Adrenal gland (tissue), 12 donors: Measurements from ENCODE around the gene HPCAL4. TPM values are rescaled to one million over a fixed set of nuclear protein-coding genes. Genes with fewer than 3 reads are reported as not detected.

Experiments
- DNase-seq, 7 donors: peaks; one replicate each; pipeline ENCODE4 v3.0.0-alpha.2; 2019 to 2020
- H3K27ac ChIP-seq, 5 donors: fragments of 200-600 bp; sonication (generic) in 4 of 5; 1 replicate in 3 of 5; 2 replicates in 2 of 5; pipeline versions ENCODE4 v1.5.1 to v1.8.0; 2016 to 2020; ENCODE audit warnings: mild to moderate bottlenecking in 1 of 5
- H3K27me3 ChIP-seq: fragments of 200-600 bp; 2 replicates; pipeline ENCODE4 v1.8.0; 2021
- H3K36me3 ChIP-seq, 2 donors: fragments of 200-600 bp; replicated peaks in 1 of 2; 1 replicate in 1 of 2; 2 replicates in 1 of 2; pipeline versions ENCODE4 v1.5.1 to v1.8.0; 2018 to 2022
- H3K4me1 ChIP-seq, 2 donors: fragments of 200-600 bp; replicated peaks in 1 of 2; 1 replicate in 1 of 2; 2 replicates in 1 of 2; pipeline versions ENCODE4 v1.5.1 to v1.8.0; 2018 to 2021
- H3K4me3 ChIP-seq, 4 donors: fragments of 200-600 bp; sonication (generic) in 3 of 4; one replicate each; pipeline ENCODE4 v1.5.1; 2016 to 2018
- H3K9me3 ChIP-seq, 3 donors: fragments of 200-600 bp; sonication (generic) in 1 of 3; replicated peaks in 1 of 3; 1 replicate in 2 of 3; 2 replicates in 1 of 3; pipeline versions ENCODE4 v1.5.1 to v1.8.0; 2016 to 2021
- POLR2A ChIP-seq, 2 donors: fragments of 450-650 bp; IDR thresholded peaks; one replicate each; pipeline ENCODE4 v1.6.1; 2017; ENCODE audit warnings: antibody characterized with exemption in 2 of 2, mild to moderate bottlenecking in 2 of 2, moderate library complexity in 1 of 2
- WGBS, 4 donors: extraction: QIAGEN DNeasy Blood & Tissue Kit in 2 of 4; methylation state at CpG; one replicate each; pipeline versions ENCODE4 v1.1.5 to v1.1.7; 2013 to 2017; 5-methylcytosine and 5-hydroxymethylcytosine counted together
- intact Hi-C, 2 donors: fragments of 100-400 bp; cut with DNase I; formaldehyde crosslinking; loops; one replicate each; pipeline versions ENCODE4 v1.14.1 to v1.15.0; 2022 to 2023
- polyA plus RNA-seq, 3 donors: library from polyadenylated mRNA; stranded (reverse); fragments of 200-250 nt in 2 of 3; fragments of 350-450 nt in 1 of 3; fragmentation: Illumina TruSeq in 1 of 3; extraction: RNeasy Lipid Tissue Mini Kit (QIAGEN cat#74804) in 1 of 3; gene quantifications; one replicate each; pipeline ENCODE4 v1.2.3, GENCODE V29; 2013 to 2014
- total RNA-seq, 9 donors: library from RNA; depleted of rRNA in 4 of 9; stranded (reverse); fragments of >200 nt in 4 of 9; fragments of 120-200 nt in 1 of 9; fragmentation: NEBNext Ultra II Directional in 1 of 9; extraction: Animal tissue kit (Norgen Biotek cat#: 25700) in 1 of 9; gene quantifications; one replicate each; pipeline versions ENCODE4 v1.1.0 to v1.2.4, GENCODE V29; 2013 to 2023
- TF ChIP-seq, protein P1 (sequence below), 6 experiments: fragments of 450-650 bp in 4 of 6; fragments of 200-600 bp in 2 of 6; sonication (generic) in 1 of 6; IDR thresholded peaks; 1 replicate in 5 of 6; 2 replicates in 1 of 6; pipeline versions ENCODE4 v1.5.1 to v1.8.0; 2016 to 2021; ENCODE audit warnings: antibody characterized with exemption in 6 of 6, mild to moderate bottlenecking in 2 of 6, moderate library complexity in 1 of 6
- donor health status: healthy with polysubstance abuse.
- donor health status: Bipolar disorder and iron deficiency.
- donor health status: DM: yes; HTN: yes; CAD: no.
- donor health status: DM: no; HTN: no; CAD: no.
- donor health status: DM: no; HTN: no; CAD: no.
- donor health status: DM: yes; HTN: yes; CAD: no.

HPCAL4 gene
- total and polyA plus RNA-seq, 12 donors = 0.42 to 9.9 (median 3.4) TPM; not detected in 4

DNA sequence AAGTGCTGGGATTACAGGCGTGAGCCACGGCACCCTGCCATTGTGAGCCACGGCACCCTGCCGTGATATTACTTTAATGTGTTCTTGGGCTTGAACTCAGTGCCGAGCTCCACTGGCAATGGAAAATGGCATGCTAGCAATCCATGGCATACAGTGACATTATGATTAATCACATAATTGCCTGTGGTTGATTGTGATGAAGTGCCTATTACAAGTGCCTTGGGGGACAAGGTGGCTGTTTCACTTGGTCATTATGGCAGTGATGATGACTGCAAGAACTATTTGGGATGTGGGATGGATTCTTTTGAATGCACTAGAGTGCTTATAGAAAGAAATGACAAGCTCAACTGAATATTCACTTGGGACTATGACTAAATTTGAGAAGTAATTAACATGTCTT, 22.3 kb upstream of the HPCAL4 start:
- TF ChIP-seq, protein P1, sequence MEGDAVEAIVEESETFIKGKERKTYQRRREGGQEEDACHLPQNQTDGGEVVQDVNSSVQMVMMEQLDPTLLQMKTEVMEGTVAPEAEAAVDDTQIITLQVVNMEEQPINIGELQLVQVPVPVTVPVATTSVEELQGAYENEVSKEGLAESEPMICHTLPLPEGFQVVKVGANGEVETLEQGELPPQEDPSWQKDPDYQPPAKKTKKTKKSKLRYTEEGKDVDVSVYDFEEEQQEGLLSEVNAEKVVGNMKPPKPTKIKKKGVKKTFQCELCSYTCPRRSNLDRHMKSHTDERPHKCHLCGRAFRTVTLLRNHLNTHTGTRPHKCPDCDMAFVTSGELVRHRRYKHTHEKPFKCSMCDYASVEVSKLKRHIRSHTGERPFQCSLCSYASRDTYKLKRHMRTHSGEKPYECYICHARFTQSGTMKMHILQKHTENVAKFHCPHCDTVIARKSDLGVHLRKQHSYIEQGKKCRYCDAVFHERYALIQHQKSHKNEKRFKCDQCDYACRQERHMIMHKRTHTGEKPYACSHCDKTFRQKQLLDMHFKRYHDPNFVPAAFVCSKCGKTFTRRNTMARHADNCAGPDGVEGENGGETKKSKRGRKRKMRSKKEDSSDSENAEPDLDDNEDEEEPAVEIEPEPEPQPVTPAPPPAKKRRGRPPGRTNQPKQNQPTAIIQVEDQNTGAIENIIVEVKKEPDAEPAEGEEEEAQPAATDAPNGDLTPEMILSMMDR (IDR thresholded peaks at IDR 0.05) = no peak
- no peak for TF ChIP-seq POLR2A (IDR thresholded peaks at IDR 0.05)
- H3K9me3 ChIP-seq = no peaks in the 10 kb centered on the region
- no peaks in the 10 kb centered on the region for H3K36me3 ChIP-seq
- no peaks in the 10 kb centered on the region for H3K4me1 ChIP-seq
- no peak overlapping the region for H3K27ac ChIP-seq
- intact Hi-C loops = loop anchor here in 1 of 2 donors (10.0 kb wide), 1 partner anchor 109 kb away; no protein-coding TSS in a partner anchor
- no peak overlapping the region for H3K4me3 ChIP-seq
- DNase-seq = peak in 1 of 7 donors; percentile 25
- H3K27me3 ChIP-seq = peaks cover 6% of the 10 kb centered on the region
- 77 to 88% (median 82%) methylated on average over 5 of the region's 5 CpGs for WGBS, 4 donors

DNA sequence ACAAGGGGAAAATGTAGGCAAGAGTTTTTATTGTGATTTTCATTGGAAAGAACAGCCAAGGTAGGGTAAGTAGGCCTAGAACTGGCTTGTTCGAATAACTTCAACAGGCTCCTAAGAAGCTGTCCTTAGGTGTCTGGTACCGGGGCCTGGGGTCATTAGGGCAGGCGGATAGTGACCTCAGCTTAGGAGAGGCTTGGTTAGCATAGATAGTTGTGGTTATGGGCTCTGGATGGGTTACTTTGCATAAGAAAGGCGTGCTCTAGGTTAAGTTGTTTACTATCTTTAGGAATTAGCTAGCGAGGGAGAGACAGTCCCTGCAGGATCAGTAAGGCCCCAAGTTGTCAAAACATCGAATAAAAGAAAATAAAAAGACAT, 20.7 kb upstream of the HPCAL4 start:
- intact Hi-C loops = loop anchor here in 1 of 2 donors (10.0 kb wide), 1 partner anchor 107 kb away; no protein-coding TSS in a partner anchor

DNA sequence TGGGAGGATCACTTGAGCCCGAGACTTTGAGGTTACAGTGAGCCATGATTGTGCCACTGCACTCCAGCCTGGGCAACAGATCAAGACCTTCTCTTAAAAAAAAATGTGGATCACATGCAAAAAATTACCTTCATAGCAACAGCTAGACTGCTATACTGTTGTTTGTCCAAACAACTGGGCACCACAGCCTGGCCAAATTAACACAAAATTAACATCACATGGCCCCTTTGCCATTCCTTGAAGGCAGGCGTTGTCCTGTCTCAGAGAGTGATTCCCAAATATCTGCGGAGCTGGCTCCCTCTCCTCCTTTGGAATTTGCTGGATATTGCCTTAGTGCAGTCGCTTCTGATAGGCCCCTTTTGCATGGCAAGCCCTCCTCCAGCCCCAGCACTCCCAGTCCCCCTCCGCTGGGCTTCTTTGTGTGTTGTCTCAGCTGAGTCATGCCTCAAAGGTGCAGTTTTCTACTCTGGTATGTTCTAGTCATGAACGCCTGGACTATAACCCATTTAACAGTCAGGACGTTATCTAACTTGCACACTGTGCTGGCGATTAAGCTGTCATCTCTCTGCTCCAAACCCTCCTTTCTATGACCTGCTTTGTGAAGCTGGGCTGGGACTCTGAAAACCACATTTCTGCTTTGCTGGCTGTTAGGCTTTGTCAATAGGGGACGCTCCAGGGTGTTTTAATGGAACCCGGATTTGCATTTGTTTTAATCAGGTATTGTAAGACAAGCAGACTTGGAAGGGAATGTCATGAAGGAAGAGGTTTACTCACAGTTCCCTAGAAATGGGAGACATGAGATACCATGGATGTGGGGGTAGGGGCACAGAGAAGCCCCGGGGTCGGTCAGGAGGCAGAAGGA, 20.1 kb upstream of the HPCAL4 start:
- Histone ChIP-seq H3K4me3 (no peak overlapping the region), H3K27ac (no peak overlapping the region), H3K36me3 (no peaks in the 10 kb centered on the region), H3K9me3 (no peaks in the 10 kb centered on the region), H3K27me3 (peaks cover 5% of the 10 kb centered on the region), H3K4me1 (no peaks in the 10 kb centered on the region)
- intact Hi-C loops = loop anchor here in 1 of 2 donors (10.0 kb wide), 1 partner anchor 107 kb away; no protein-coding TSS in a partner anchor
- WGBS, 4 donors = 59 to 79% (median 74%) methylated on average over 11 to 12 of the region's 12 CpGs
- TF ChIP-seq, protein P1 (IDR thresholded peaks at IDR 0.05) = no peak
- TF ChIP-seq POLR2A (IDR thresholded peaks at IDR 0.05) = no peak
- DNase-seq = peak in 1 of 7 donors; percentile 48

More for the DNA sequence above, 20.7 kb upstream of the HPCAL4 start:
- no peaks in the 10 kb centered on the region for H3K9me3 ChIP-seq
- peaks cover 6% of the 10 kb centered on the region for H3K27me3 ChIP-seq
- H3K4me1 ChIP-seq = no peaks in the 10 kb centered on the region
- no peak for DNase-seq
- no peak overlapping the region for H3K27ac ChIP-seq
- H3K36me3 ChIP-seq = no peaks in the 10 kb centered on the region
- no peak for TF ChIP-seq POLR2A (IDR thresholded peaks at IDR 0.05)
- TF ChIP-seq, protein P1 (IDR thresholded peaks at IDR 0.05) = no peak
- 81 to 89% (median 83%) methylated on average over 6 of the region's 6 CpGs for WGBS, 4 donors
- H3K4me3 ChIP-seq = no peak overlapping the region

DNA sequence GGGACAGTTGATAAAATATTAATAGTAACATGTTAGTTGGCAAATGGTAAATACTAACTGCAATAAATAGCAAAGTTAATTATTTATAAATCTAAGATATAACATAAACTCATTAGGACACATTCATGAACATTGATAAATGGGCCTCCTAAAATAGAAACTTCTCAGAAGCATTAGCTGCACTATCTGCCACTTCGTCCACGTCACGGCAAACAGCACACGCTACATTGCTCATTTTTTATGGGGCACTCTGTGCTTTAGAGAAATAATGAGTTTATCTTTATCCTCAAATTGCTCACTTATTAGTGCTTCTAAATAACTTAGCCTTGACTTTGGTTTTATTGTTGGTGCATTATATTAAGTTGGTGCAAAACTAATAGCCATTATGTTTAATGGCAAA, 16.3 kb upstream of the HPCAL4 start:
- Histone ChIP-seq H3K27ac (peak overlapping the region in 1 of 5 donors; percentile 6), H3K9me3 (no peaks in the 10 kb centered on the region), H3K36me3 (no peaks in the 10 kb centered on the region), H3K4me1 (no peaks in the 10 kb centered on the region), H3K4me3 (no peak overlapping the region), H3K27me3 (no peaks in the 10 kb centered on the region)
- 89 to 96% (median 93%) methylated on average over 4 of the region's 4 CpGs for WGBS, 4 donors
- intact Hi-C loops = no loop called here
- peak in 1 of 7 donors; percentile 69 for DNase-seq
- no peak for TF ChIP-seq POLR2A (IDR thresholded peaks at IDR 0.05)
- TF ChIP-seq, protein P1 (IDR thresholded peaks at IDR 0.05) = no peak
